Measurements from ENCODE around the gene ZNF438. TPM values are rescaled to one million over a fixed set of nuclear protein-coding genes. Genes with fewer than 3 reads are reported as not detected.

Gene ZNF438
- total RNA-seq, 4 donors from 2014 or later = 10.3 to 14.6 (median 13.6) TPM

- 63 to 81% methylated on average over 3 to 4 of the region's 4 CpGs for WGBS, 2 donors (ENCODE audit: low coverage in 1 of 2)
- no peaks in the 10 kb centered on the region for H3K27me3 ChIP-seq
- no peaks in the 10 kb centered on the region for H3K4me1 ChIP-seq
- ATAC-seq = no peak
- no peak for TF ChIP-seq POLR2AphosphoS5 (IDR thresholded peaks at IDR 0.05)
- no peak overlapping the region for H3K4me3 ChIP-seq
- no peaks in the 10 kb centered on the region for H3K36me3 ChIP-seq
- H3K9me3 ChIP-seq = no peaks in the 10 kb centered on the region
- no peak overlapping the region for H3K27ac ChIP-seq
Observed at GRCh38 chr10:30883751-30884150, 147.9 kb downstream of the ZNF438 start.

- no peaks in the 10 kb centered on the region for H3K9me3 ChIP-seq
- no peak for ATAC-seq
- no peak overlapping the region for H3K27ac ChIP-seq
- no peak for TF ChIP-seq EP300 (IDR thresholded peaks at IDR 0.05)
- no peak for TF ChIP-seq CTCF (IDR thresholded peaks at IDR 0.05)
- no peak for TF ChIP-seq POLR2AphosphoS5 (IDR thresholded peaks at IDR 0.05)
- no peak for TF ChIP-seq POLR2A (IDR thresholded peaks at IDR 0.05)
- no peaks in the 10 kb centered on the region for H3K4me1 ChIP-seq
- no peak overlapping the region for H3K4me3 ChIP-seq
- no peaks in the 10 kb centered on the region for H3K27me3 ChIP-seq
- H3K36me3 ChIP-seq = no peaks in the 10 kb centered on the region
Observed at GRCh38 chr10:30883116-30883515, 148.5 kb downstream of the ZNF438 start.

- no peak for TF ChIP-seq EP300 (IDR thresholded peaks at IDR 0.05)
- TF ChIP-seq POLR2AphosphoS5 (IDR thresholded peaks at IDR 0.05) = no peak
- no peak overlapping the region for H3K27ac ChIP-seq
- no peaks in the 10 kb centered on the region for H3K27me3 ChIP-seq
- WGBS, 2 donors (ENCODE audit: low coverage in 1 of 2) = 0 to 50% methylated on average over 1 of the region's 1 CpG
- no peak for ATAC-seq
- H3K9me3 ChIP-seq = no peaks in the 10 kb centered on the region
- no peak overlapping the region for H3K4me3 ChIP-seq
- H3K36me3 ChIP-seq = no peaks in the 10 kb centered on the region
- H3K4me1 ChIP-seq = no peaks in the 10 kb centered on the region
Observed at GRCh38 chr10:30882281-30882680, 149.4 kb downstream of the ZNF438 start.

- no peak for ATAC-seq
Observed at GRCh38 chr10:30878920-30879319, 152.7 kb downstream of the ZNF438 start.

GRCh38 chr10:30877111-30877510, 154.6 kb downstream of the ZNF438 start:
- ATAC-seq = no peak
- no peaks in the 10 kb centered on the region for H3K9me3 ChIP-seq
- H3K4me1 ChIP-seq = no peaks in the 10 kb centered on the region
- no peaks in the 10 kb centered on the region for H3K27me3 ChIP-seq
- no peak overlapping the region for H3K4me3 ChIP-seq
- TF ChIP-seq CTCF (IDR thresholded peaks at IDR 0.05) = no peak
- TF ChIP-seq EP300 (IDR thresholded peaks at IDR 0.05) = no peak
- no peak for TF ChIP-seq POLR2AphosphoS5 (IDR thresholded peaks at IDR 0.05)
- TF ChIP-seq POLR2A (IDR thresholded peaks at IDR 0.05) = no peak
- no peak overlapping the region for H3K27ac ChIP-seq
- H3K36me3 ChIP-seq = peaks cover 0 to 17% of the 10 kb centered on the region in 2 donors

More at GRCh38 chr10:30878920-30879319, 152.7 kb downstream of the ZNF438 start:
- 91 to 93% methylated on average over 4 to 5 of the region's 5 CpGs for WGBS, 2 donors (ENCODE audit: low coverage in 1 of 2)
- Histone ChIP-seq H3K27ac (no peak overlapping the region), H3K9me3 (no peaks in the 10 kb centered on the region), H3K4me1 (no peaks in the 10 kb centered on the region), H3K4me3 (no peak overlapping the region), H3K36me3 (peaks cover 0 to 17% of the 10 kb centered on the region in 2 donors), H3K27me3 (no peaks in the 10 kb centered on the region)
- no peak for TF ChIP-seq EP300 (IDR thresholded peaks at IDR 0.05)
- no peak for TF ChIP-seq POLR2AphosphoS5 (IDR thresholded peaks at IDR 0.05)
- TF ChIP-seq CTCF (IDR thresholded peaks at IDR 0.05) = no peak
- no peak for TF ChIP-seq POLR2A (IDR thresholded peaks at IDR 0.05)

- Histone ChIP-seq H3K4me1 (peaks cover 0 to 6% (median 0%) of the 10 kb centered on the region in 3 donors), H3K27me3 (no peaks in the 10 kb centered on the region), H3K27ac (no peak overlapping the region), H3K36me3 (peaks cover 0 to 17% of the 10 kb centered on the region in 2 donors), H3K9me3 (no peaks in the 10 kb centered on the region), H3K4me3 (no peak overlapping the region)
- TF ChIP-seq POLR2A (IDR thresholded peaks at IDR 0.05) = no peak
- TF ChIP-seq EP300 (IDR thresholded peaks at IDR 0.05) = no peak
- no peak for TF ChIP-seq POLR2AphosphoS5 (IDR thresholded peaks at IDR 0.05)
- TF ChIP-seq CTCF (IDR thresholded peaks at IDR 0.05) = no peak
- no peak for ATAC-seq
- WGBS, 2 donors (ENCODE audit: low coverage in 1 of 2) = 100% methylated on average over 1 of the region's 1 CpG
Observed at GRCh38 chr10:30873411-30873810, 158.3 kb downstream of the ZNF438 start.
